Fibroblast of skin of scalp (primary cell): ENCODE measurements around the gene ACR. TPM values are rescaled to one million over a fixed set of nuclear protein-coding genes. Genes with fewer than 3 reads are reported as not detected.

Experiments
- DNase-seq: peaks from one replicate; pipeline ENCODE4 v3.0.0-alpha.2; 2013
- polyA plus RNA-seq, 2 experiments: library from polyadenylated mRNA; unstranded; fragments of 120-200 nt; gene quantifications; one replicate each; pipeline ENCODE4 v1.2.1, GENCODE V29; 2013; ENCODE audit not compliant: insufficient read length in 2 of 2

ACR gene
- polyA plus RNA-seq (2013, experiment 1 of 2; ENCODE audit: insufficient read length): 0.11 TPM
- polyA plus RNA-seq (2013, experiment 2 of 2; ENCODE audit: insufficient read length): 0.26 TPM

GRCh38 chr22:50737728-50738648 is at the start of gene ACR:
Gene ACR, plus strand, starts transcription at chr22:50738204. Its CDS starts 32 bp downstream, at chr22:50738236.
- DNase-seq: no peak

- DNase-seq: no peak
Measured at GRCh38 chr22:50688448-50688847, 49.6 kb upstream of the ACR start.

- peak; percentile 51 for DNase-seq
Measured at GRCh38 chr22:50691521-50691920, 46.5 kb upstream of the ACR start.

GRCh38 chr22:50693462-50693861 is 44.5 kb upstream of the ACR start:
- DNase-seq: no peak

- DNase-seq: no peak
Measured at GRCh38 chr22:50694099-50694605, 43.9 kb upstream of the ACR start.

GRCh38 chr22:50694766-50695420 is 43.1 kb upstream of the ACR start:
- DNase-seq: no peak

GRCh38 chr22:50695421-50696250 is 42.4 kb upstream of the ACR start:
- DNase-seq: no peak

GRCh38 chr22:50696251-50696798 is 41.7 kb upstream of the ACR start:
- no peak for DNase-seq

GRCh38 chr22:50696799-50697561 is 41.0 kb upstream of the ACR start:
- peak; percentile 44 for DNase-seq

- no peak for DNase-seq
Measured at GRCh38 chr22:50697667-50698506, 40.1 kb upstream of the ACR start.

- DNase-seq: no peak
Measured at GRCh38 chr22:50698546-50698945, 39.5 kb upstream of the ACR start.

- no peak for DNase-seq
Measured at GRCh38 chr22:50699001-50699755, 38.8 kb upstream of the ACR start.

GRCh38 chr22:50699756-50700386 is 38.1 kb upstream of the ACR start:
- DNase-seq: no peak

GRCh38 chr22:50700387-50701075 is 37.5 kb upstream of the ACR start:
- no peak for DNase-seq

GRCh38 chr22:50701076-50701419 is 37.0 kb upstream of the ACR start:
- no peak for DNase-seq

GRCh38 chr22:50701428-50702154 is 36.4 kb upstream of the ACR start:
- no peak for DNase-seq

GRCh38 chr22:50702261-50702671 is 35.7 kb upstream of the ACR start:
- no peak for DNase-seq
